HepG2 (cell line): ENCODE measurements around the gene ANKRD27. TPM values are rescaled to one million over a fixed set of nuclear protein-coding genes. Genes with fewer than 3 reads are reported as not detected.

Experiments
- ATAC-seq: fragments of 200-7000 bp; cut with Tn5 transposase; 3 replicates; pipeline ENCODE4 v1.9.1; 2020; ENCODE audit warnings: mild to moderate bottlenecking, moderate library complexity
- BruUV-seq: library from RNA; stranded (reverse); fragments of 400-500 nt; replicated peaks from 2 replicates; lab custom pipeline; 2021; lab: Mats Ljungman, UMichigan
- CTCF ChIA-PET: fragments of 300-600 bp; formaldehyde crosslinking; extraction: SDS; loops from one replicate; lab custom pipeline; 2021; ENCODE audit warnings: low total read pairs, inconsistent platforms, low intra/inter-chr PET ratio; lab: Yijun Ruan, JAX
- POLR2A ChIA-PET: fragments of 350-600 bp; sonication (Branson Sonifier 250); formaldehyde crosslinking; loops from one replicate; lab custom pipeline; 2020; ENCODE audit warnings: antibody characterized with exemption, inconsistent platforms; lab: Yijun Ruan, JAX
- DNase-seq: peaks from one replicate; pipeline ENCODE4 v3.0.0-alpha.2; 2015; ENCODE audit warnings: low spot score
- FAIRE-seq: peaks from 3 replicates; lab custom pipeline; 2011; peaks lifted over from hg19 to GRCh38; lab: Jason Lieb, UNC
- H2AFZ ChIP-seq: one replicate; pipeline ENCODE4 v1.6.1; 2011; ENCODE audit warnings: low read length, inconsistent platforms
- H3K27ac ChIP-seq: fragments of 300-600 bp; 3 replicates; pipeline ENCODE4 v1.8.0; 2011; ENCODE audit warnings: mixed run types, mild to moderate bottlenecking, mixed read lengths, low read length, inconsistent platforms; ENCODE audit not compliant: insufficient read depth; ENCODE audit errors: extremely low read length
- H3K27me3 ChIP-seq, 2 experiments: fragments of 200-600 bp in 1 of 2; 2 replicates in 1 of 2; 3 replicates in 1 of 2; pipeline versions ENCODE4 v1.6.0 to v1.8.0; 2011; ENCODE audit warnings: low read length in 2 of 2, mild to moderate bottlenecking in 2 of 2, moderate library complexity in 2 of 2, inconsistent platforms in 1 of 2; ENCODE audit not compliant: insufficient read depth in 2 of 2, control insufficient read depth in 1 of 2
- H3K36me3 ChIP-seq, 2 experiments: fragments of 200-600 bp in 1 of 2; replicated peaks in 1 of 2; 2 replicates in 1 of 2; 3 replicates in 1 of 2; pipeline versions ENCODE4 v1.5.1 to v1.8.0; 2011; ENCODE audit warnings: low read length in 2 of 2, inconsistent platforms in 1 of 2; ENCODE audit not compliant: insufficient read depth in 2 of 2, control insufficient read depth in 1 of 2
- H3K4me1 ChIP-seq: 2 replicates; pipeline ENCODE4 v1.5.1; 2012; ENCODE audit warnings: low read length, inconsistent platforms; ENCODE audit not compliant: insufficient read depth
- H3K4me2 ChIP-seq: 2 replicates; pipeline ENCODE4 v1.6.0; 2011; ENCODE audit warnings: low read depth, low read length, inconsistent platforms
- H3K4me3 ChIP-seq, 3 experiments: fragments of 200-600 bp in 1 of 3; sonication (generic), shearing (Covaris generic) in 1 of 3; replicated peaks in 1 of 3; 2 replicates each; pipeline ENCODE4 v1.5.1; 2011 to 2016; ENCODE audit warnings: low read length in 3 of 3, inconsistent platforms in 2 of 3, low read depth in 2 of 3, mild to moderate bottlenecking in 2 of 3, control low read depth in 1 of 3, mixed read lengths in 1 of 3; ENCODE audit not compliant: insufficient read depth in 1 of 3
- H3K79me2 ChIP-seq: one replicate; pipeline ENCODE4 v1.6.1; 2011; ENCODE audit warnings: low read length, inconsistent platforms; ENCODE audit not compliant: insufficient read depth
- H3K9ac ChIP-seq: 2 replicates; pipeline ENCODE4 v1.6.0; 2011; ENCODE audit warnings: mild to moderate bottlenecking, low read depth, low read length, inconsistent platforms; ENCODE audit not compliant: insufficient read depth
- H3K9me3 ChIP-seq: 2 replicates; pipeline ENCODE4 v1.5.1; 2012; ENCODE audit warnings: mild to moderate bottlenecking, low read length
- H4K20me1 ChIP-seq: 2 replicates; pipeline ENCODE4 v1.6.0; 2011; ENCODE audit warnings: inconsistent platforms, mild to moderate bottlenecking, low read length, moderate library complexity; ENCODE audit not compliant: insufficient read depth
- HNF4G ChIP-seq, 2 experiments: sonication (generic) in 1 of 2; formaldehyde crosslinking in 1 of 2; IDR thresholded peaks; 2 replicates each; pipeline versions ENCODE4 v1.4.0 to v1.6.1; 2011 to 2020; ENCODE audit warnings: borderline replicate concordance in 2 of 2, low read depth in 2 of 2, mild to moderate bottlenecking in 2 of 2, low read length in 1 of 2, missing genetic modification reagents in 1 of 2, moderate library complexity in 1 of 2
- KLF16 ChIP-seq, 2 experiments: sonication (generic) in 1 of 2; formaldehyde crosslinking in 1 of 2; IDR thresholded peaks; 2 replicates each; pipeline versions ENCODE4 v1.6.1 to v1.8.0; 2016 to 2023; ENCODE audit warnings: missing genetic modification reagents in 2 of 2, missing compliant biosample characterization in 1 of 2
- NR0B2 ChIP-seq: sonication (generic); formaldehyde crosslinking; IDR thresholded peaks from 2 replicates; pipeline ENCODE4 v1.4.0; 2020; ENCODE audit warnings: mild to moderate bottlenecking, missing genetic modification reagents
- POLR2A ChIP-seq, 2 experiments: IDR thresholded peaks; 2 replicates each; pipeline ENCODE4 v1.6.1; 2011; ENCODE audit warnings: low read depth in 2 of 2, low read length in 2 of 2, mild to moderate bottlenecking in 1 of 2, moderate library complexity in 1 of 2; ENCODE audit not compliant: insufficient read depth in 1 of 2
- REXO4 ChIP-seq: sonication (generic); formaldehyde crosslinking; IDR thresholded peaks from 2 replicates; pipeline ENCODE4 v1.8.0; 2022; ENCODE audit warnings: missing genetic modification reagents, mild to moderate bottlenecking, borderline replicate concordance
- RXRA ChIP-seq: sonication (generic); formaldehyde crosslinking; IDR thresholded peaks from 2 replicates; pipeline ENCODE4 v1.5.1; 2020; ENCODE audit warnings: missing genetic modification reagents
- SALL2 ChIP-seq: sonication (generic); formaldehyde crosslinking; IDR thresholded peaks from 2 replicates; pipeline ENCODE4 v1.8.1; 2023; ENCODE audit warnings: mild to moderate bottlenecking, missing genetic modification reagents, inconsistent platforms
- SAP130 ChIP-seq: IDR thresholded peaks from 2 replicates; pipeline ENCODE4 v1.6.1; 2016; ENCODE audit warnings: low read depth
- SOX13 ChIP-seq, 3 experiments: fragments of 450-650 bp in 1 of 3; sonication (generic) in 1 of 3; formaldehyde crosslinking in 1 of 3; IDR thresholded peaks in 2 of 3; conservative IDR thresholded peaks in 1 of 3; 2 replicates each; pipeline versions ENCODE4 v1.5.0 to v1.6.1; 2016 to 2020; ENCODE audit warnings: antibody characterized with exemption in 1 of 3, mild to moderate bottlenecking in 1 of 3, missing compliant biosample characterization in 1 of 3, missing genetic modification reagents in 1 of 3, moderate library complexity in 1 of 3
- TFDP1 ChIP-seq: IDR thresholded peaks from 2 replicates; pipeline ENCODE4 v1.6.1; 2016; ENCODE audit warnings: missing compliant biosample characterization, missing genetic modification reagents, borderline replicate concordance
- ZNF207 ChIP-seq: fragments of 450-650 bp; IDR thresholded peaks from 2 replicates; pipeline ENCODE4 v1.6.1; 2016; ENCODE audit warnings: antibody characterized with exemption, borderline replicate concordance
- ZNF292 ChIP-seq: sonication (generic); formaldehyde crosslinking; IDR thresholded peaks from 2 replicates; pipeline ENCODE4 v1.8.1; 2022; ENCODE audit warnings: mild to moderate bottlenecking, low read depth, missing genetic modification reagents, borderline replicate concordance
- ZNF577 ChIP-seq: sonication (generic); formaldehyde crosslinking; IDR thresholded peaks from 2 replicates; pipeline ENCODE4 v1.4.0; 2020; ENCODE audit warnings: mild to moderate bottlenecking, low read depth, missing genetic modification reagents, borderline replicate concordance
- ZSCAN31 ChIP-seq: sonication (generic); formaldehyde crosslinking; IDR thresholded peaks from 2 replicates; pipeline ENCODE4 v1.5.0; 2020; ENCODE audit warnings: low read depth, mild to moderate bottlenecking, missing genetic modification reagents
- WGBS: methylation state at CpG from one replicate; pipeline ENCODE4 v1.1.6; 2017; ENCODE audit warnings: low lambda C conversion rate; 5-methylcytosine and 5-hydroxymethylcytosine counted together
- in situ Hi-C: cut with HindIII; loops from 2 replicates; pipeline ENCODE4 v1.10.0; 2017; ENCODE audit warnings: low pct_unique_long_range_greater_than_20kb; ENCODE audit not compliant: extremely low pct_ligation_motif_present
- intact Hi-C: fragments of 100-400 bp; cut with micrococcal nuclease; formaldehyde crosslinking; loops from one replicate; pipeline ENCODE4 v1.10.0; 2022; ENCODE audit not compliant: unreplicated experiment
- polyA plus RNA-seq, 8 experiments: library from polyadenylated mRNA; depleted of rRNA in 3 of 8; stranded (reverse) in 7 of 8; unstranded in 1 of 8; fragments of >200 nt; fragmentation: Illumina TruSeq in 4 of 8; extraction: Trizol in 4 of 8; gene quantifications; 2 replicates each; pipeline versions ENCODE4 v1.2.1 to v1.2.3, GENCODE V29; 2011 to 2016; ENCODE audit warnings: low read depth in 4 of 8, missing spikeins in 1 of 8, mixed read lengths in 1 of 8; ENCODE audit not compliant: insufficient read depth in 1 of 8
- total RNA-seq, 5 experiments: library from RNA; depleted of rRNA; stranded (reverse); fragments of >200 nt; fragmentation: Illumina TruSeq; extraction: Trizol; gene quantifications; 2 replicates each; pipeline ENCODE4 v1.2.3, GENCODE V29; 2016; ENCODE audit warnings: low read depth in 1 of 5

The ANKRD27 gene
- total and polyA plus RNA-seq, 2 of the 13 experiments (the other 11 are each of a cell fraction or from before 2014, with no cell fraction given), result 22.2 to 23.7 TPM

GRCh38 chr19:32647361-32647760 is 27.6 kb downstream of the ANKRD27 start:
- in situ Hi-C loops (no loop called here), intact Hi-C loops (no loop called here)
- FAIRE-seq (no peak), DNase-seq (no peak), ATAC-seq (no peak)
- no peaks in the 10 kb centered on the region for H3K9me3 ChIP-seq
- H3K27ac ChIP-seq, result no peak overlapping the region
- H4K20me1 ChIP-seq, result no peaks in the 10 kb centered on the region
- H3K9ac ChIP-seq, result no peak overlapping the region
- no TSS peak for BruUV-seq
- CTCF ChIA-PET, result no interaction called here
- no peak overlapping the region for H3K4me3 ChIP-seq
- no peaks in the 10 kb centered on the region for H3K27me3 ChIP-seq
- H3K79me2 ChIP-seq, result no peaks in the 10 kb centered on the region
- H3K36me3 ChIP-seq, result peaks cover 19 to 45% of the 10 kb centered on the region in 2 experiments; a peak in 4 of 5 replicates
- no peaks in the 10 kb centered on the region for H3K4me1 ChIP-seq
- WGBS, result 92% methylated on average over 7 of the region's 8 CpGs
- TF ChIP-seq SOX13 (IDR thresholded peaks at IDR 0.05) (no peak), SOX13 (CRISPR knock-in tag; conservative IDR thresholded peaks at IDR 0.05 in 1 of 2, IDR thresholded peaks at IDR 0.05 in 1 of 2) (no peak)
- no peak overlapping the region for H2AFZ ChIP-seq
- no peak overlapping the region for H3K4me2 ChIP-seq
- POLR2A ChIA-PET, result no interaction called here

GRCh38 chr19:32646556-32646955 is 28.4 kb downstream of the ANKRD27 start:
- H3K27me3 ChIP-seq, result no peaks in the 10 kb centered on the region
- H2AFZ ChIP-seq, result no peak overlapping the region
- no peaks in the 10 kb centered on the region for H3K9me3 ChIP-seq
- H3K79me2 ChIP-seq, result no peaks in the 10 kb centered on the region
- H4K20me1 ChIP-seq, result no peaks in the 10 kb centered on the region
- ATAC-seq (no peak), DNase-seq (no peak), FAIRE-seq (no peak)
- peaks cover 21 to 51% of the 10 kb centered on the region in 2 experiments; a peak in 4 of 5 replicates for H3K36me3 ChIP-seq
- 98% methylated on average over 6 of the region's 6 CpGs for WGBS
- in situ Hi-C loops (no loop called here), intact Hi-C loops (no loop called here)
- H3K4me3 ChIP-seq, result no peak overlapping the region
- POLR2A ChIA-PET, result no interaction called here
- H3K9ac ChIP-seq, result no peak overlapping the region
- no TSS peak for BruUV-seq
- H3K4me1 ChIP-seq, result no peaks in the 10 kb centered on the region
- H3K4me2 ChIP-seq, result no peak overlapping the region
- CTCF ChIA-PET, result no interaction called here
- no peak overlapping the region for H3K27ac ChIP-seq
- TF ChIP-seq ZNF207 (no peak), TFDP1 (CRISPR knock-in tag) (no peak), NR0B2 (CRISPR knock-in tag) (no peak), HNF4G (IDR thresholded peaks at IDR 0.05; ENCODE audit: borderline replicate concordance, low read depth, low read length) (no peak), HNF4G (CRISPR knock-in tag; IDR thresholded peaks at IDR 0.05; ENCODE audit: borderline replicate concordance, low read depth) (no peak), ZNF577 (CRISPR knock-in tag) (no peak), POLR2A (IDR thresholded peaks at IDR 0.05; ENCODE audit: insufficient read depth in 1 of 2, low read depth in 2 of 2, low read length in 2 of 2) (no peak), RXRA (CRISPR knock-in tag) (no peak), ZSCAN31 (no peak), KLF16 (CRISPR knock-in tag; IDR thresholded peaks at IDR 0.05) (no peak), SALL2 (no peak), REXO4 (CRISPR knock-in tag) (no peak), ZNF292 (no peak), SAP130 (no peak)
